ENCODE data around the gene SPPL3.

The SPPL3 gene

DNA sequence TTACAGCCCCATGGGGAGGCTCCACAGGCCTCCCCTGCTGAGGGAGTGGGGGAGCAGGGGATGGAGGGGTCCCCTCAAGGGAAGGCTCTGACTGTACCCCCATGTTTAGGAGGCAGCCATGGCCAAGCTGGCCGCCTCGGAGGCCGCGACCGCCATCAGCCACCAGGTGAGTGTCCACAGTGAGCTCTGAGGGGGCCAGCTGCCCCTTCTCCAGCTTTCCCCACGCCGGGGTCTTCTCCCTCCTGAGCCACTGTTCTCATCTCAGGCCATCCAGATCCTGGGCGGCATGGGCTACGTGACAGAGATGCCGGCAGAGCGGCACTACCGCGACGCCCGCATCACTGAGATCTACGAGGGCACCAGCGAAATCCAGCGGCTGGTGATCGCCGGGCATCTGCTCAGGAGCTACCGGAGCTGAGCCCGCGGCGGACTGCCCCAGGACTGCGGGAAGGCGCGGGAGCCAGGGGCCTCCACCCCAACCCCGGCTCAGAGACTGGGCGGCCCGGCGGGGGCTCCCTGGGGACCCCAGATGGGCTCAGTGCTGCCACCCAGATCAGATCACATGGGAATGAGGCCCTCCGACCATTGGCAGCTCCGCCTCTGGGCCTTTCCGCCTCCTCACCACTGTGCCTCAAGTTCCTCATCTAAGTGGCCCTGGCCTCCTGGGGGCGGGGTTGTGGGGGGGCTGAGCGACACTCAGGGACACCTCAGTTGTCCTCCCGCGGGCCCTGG is 165.0 kb downstream of the SPPL3 start:
- TF ChIP-seq, protein P1, sequence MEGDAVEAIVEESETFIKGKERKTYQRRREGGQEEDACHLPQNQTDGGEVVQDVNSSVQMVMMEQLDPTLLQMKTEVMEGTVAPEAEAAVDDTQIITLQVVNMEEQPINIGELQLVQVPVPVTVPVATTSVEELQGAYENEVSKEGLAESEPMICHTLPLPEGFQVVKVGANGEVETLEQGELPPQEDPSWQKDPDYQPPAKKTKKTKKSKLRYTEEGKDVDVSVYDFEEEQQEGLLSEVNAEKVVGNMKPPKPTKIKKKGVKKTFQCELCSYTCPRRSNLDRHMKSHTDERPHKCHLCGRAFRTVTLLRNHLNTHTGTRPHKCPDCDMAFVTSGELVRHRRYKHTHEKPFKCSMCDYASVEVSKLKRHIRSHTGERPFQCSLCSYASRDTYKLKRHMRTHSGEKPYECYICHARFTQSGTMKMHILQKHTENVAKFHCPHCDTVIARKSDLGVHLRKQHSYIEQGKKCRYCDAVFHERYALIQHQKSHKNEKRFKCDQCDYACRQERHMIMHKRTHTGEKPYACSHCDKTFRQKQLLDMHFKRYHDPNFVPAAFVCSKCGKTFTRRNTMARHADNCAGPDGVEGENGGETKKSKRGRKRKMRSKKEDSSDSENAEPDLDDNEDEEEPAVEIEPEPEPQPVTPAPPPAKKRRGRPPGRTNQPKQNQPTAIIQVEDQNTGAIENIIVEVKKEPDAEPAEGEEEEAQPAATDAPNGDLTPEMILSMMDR (IDR thresholded peaks at IDR 0.05; ENCODE audit: low read depth, low read length) = no peak
- no peak overlapping the region for H3K4me3 ChIP-seq (ENCODE audit: low read depth, low read length)

DNA sequence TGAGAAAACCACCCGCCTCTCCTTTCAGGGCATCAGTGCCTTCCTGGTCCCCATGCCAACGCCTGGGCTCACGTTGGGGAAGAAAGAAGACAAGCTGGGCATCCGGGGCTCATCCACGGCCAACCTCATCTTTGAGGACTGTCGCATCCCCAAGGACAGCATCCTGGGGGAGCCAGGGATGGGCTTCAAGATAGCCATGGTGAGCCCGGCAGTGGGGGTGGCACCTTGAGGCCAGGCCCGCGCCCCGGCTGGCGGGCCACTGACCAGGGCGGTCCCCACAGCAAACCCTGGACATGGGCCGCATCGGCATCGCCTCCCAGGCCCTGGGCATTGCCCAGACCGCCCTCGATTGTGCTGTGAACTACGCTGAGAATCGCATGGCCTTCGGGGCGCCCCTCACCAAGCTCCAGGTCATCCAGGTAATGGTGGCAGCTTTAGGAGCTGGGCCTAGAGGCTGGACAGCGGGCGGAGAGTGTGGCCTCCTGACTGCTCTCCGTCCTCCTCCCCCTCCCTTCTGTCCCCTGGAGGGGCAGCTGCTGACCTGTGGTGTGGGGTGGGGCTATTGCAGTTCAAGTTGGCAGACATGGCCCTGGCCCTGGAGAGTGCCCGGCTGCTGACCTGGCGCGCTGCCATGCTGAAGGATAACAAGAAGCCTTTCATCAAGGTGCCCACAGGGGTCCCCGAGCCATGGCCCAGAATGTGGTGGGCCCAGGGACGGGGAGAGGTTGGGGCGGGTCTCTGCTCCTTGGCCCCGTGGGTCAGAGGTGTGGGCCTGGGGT is 165.7 kb downstream of the SPPL3 start:
- H3K4me3 ChIP-seq (ENCODE audit: low read depth, low read length) = no peak overlapping the region
- TF ChIP-seq, protein P1 (IDR thresholded peaks at IDR 0.05; ENCODE audit: low read depth, low read length) = no peak

DNA sequence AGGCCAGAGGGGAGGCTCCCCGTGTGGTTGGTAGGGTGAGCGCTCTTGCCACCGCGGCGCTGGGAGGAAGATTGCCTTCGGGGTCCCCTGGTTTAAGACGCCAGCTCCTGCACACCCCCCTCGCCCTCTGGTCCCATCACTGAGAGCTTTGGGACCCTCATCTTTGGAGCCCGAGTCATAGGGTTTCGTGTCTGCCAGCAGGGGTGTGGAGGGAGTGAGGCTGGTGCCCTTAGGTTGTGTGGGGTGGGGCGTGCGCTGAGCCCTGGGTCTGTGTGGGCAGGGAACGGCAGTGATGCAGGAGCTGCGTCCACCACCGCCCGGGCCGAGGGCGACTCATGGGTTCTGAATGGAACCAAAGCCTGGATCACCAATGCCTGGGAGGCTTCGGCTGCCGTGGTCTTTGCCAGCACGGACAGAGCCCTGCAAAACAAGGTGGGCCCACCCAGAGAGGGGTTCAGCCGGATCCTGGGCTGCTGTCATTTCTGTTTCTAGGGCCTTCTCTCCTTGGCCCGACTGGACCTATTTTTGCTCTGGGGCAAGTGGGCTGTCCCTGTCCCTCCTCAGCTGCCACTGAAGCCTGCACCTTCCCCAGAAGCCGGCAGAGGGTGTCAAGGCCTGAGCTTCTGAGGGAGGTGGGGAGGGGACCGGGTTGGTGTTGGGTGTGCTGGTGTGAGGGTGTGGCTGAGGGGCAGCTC is 166.5 kb downstream of the SPPL3 start:
- TF ChIP-seq, protein P1 (IDR thresholded peaks at IDR 0.05; ENCODE audit: low read depth, low read length) = no peak
- no peak overlapping the region for H3K4me3 ChIP-seq (ENCODE audit: low read depth, low read length)

DNA sequence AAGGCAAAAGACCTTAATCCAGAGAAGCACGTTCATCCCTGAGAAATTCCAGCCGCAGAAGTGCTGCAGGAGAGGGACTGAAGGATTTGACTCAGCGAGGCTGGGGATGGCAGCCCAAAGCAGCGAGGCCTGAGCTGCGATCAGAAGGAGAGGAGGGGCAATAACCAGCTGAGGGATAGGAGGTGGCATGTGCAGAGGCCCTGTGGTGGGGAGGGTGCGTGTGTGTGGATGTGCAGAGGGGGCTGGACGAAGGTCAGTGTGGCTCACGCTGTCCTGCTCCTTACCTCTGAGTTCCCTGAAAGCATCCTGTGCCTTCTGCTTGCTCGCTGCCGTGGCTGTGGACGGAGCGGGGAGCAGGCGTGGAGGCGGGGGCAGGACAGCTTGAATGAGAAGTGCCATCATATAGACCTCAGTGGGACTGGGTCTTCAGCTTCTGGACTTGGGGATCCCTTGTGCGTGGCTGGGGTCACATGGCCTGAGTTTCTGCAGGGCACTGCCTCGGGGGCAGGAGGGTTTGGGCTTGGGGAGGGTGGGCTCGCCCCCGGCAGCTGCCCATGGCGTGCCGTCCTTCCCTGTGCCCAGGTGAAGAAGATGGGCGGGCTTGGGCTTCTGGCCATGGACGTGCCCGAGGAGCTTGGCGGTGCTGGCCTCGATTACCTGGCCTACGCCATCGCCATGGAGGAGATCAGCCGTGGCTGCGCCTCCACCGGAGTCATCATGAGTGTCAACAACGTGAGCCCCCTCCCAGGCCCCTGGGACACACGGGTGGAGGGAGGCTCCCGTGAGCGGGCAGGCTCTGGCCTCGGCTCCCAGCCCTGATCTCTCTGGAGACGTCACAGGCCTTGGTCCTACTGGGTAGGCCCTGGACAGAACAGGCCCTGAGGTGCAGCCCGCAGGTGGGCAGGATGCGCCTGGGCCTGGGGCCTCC is 167.5 kb downstream of the SPPL3 start:
- no peak overlapping the region for H3K4me3 ChIP-seq (ENCODE audit: low read depth, low read length)
- TF ChIP-seq, protein P1 (IDR thresholded peaks at IDR 0.05; ENCODE audit: low read depth, low read length) = no peak

DNA sequence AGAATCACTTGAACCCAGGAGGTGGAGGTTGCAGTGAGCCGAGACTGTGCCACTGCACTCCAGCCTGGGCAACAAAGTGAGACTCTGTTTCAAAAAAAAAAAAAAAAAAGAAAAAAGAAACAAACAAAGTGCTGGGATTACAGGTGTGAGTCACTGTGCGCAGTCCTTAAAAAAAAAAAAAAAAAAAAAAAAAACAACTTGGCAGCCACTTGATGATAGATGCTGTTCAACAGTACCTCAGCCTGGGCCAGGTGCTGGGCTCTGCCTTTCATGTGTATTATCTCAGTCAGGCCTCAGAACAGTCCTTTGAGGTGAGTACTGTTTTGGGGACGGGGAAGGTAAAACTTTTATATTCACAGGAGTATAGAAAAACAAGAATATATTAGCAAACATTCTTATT is 169.0 kb downstream of the SPPL3 start:
- H3K4me3 ChIP-seq (ENCODE audit: low read depth, low read length) = no peak overlapping the region
- TF ChIP-seq, protein P1 (IDR thresholded peaks at IDR 0.05; ENCODE audit: low read depth, low read length) = no peak

DNA sequence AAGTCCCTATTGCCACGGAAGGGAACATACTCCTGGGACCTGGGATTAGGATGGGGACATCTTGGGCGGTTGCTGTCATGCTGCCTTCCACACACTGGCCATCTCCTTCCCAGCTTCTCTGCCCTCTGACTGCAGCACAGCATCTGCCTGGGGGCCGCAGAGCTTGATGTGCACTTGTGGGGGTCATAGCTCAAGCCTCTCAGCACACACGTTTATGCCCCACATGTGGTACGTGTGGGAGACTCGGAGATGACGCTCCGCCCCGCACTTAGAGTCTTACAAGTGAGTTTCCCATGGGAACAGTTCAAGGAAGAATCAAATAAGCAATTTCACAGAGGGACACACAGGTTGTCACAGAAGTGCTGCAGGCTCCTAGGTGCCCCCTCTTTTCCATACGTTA is 169.9 kb downstream of the SPPL3 start:
- H3K4me3 ChIP-seq (ENCODE audit: low read depth, low read length) = no peak overlapping the region
- TF ChIP-seq, protein P1 (IDR thresholded peaks at IDR 0.05; ENCODE audit: low read depth, low read length) = no peak
